Caki2 (cell line): ENCODE measurements around the gene INPP4A. TPM values are rescaled to one million over a fixed set of nuclear protein-coding genes. Genes with fewer than 3 reads are reported as not detected.
"Not testable (repeated sequence)": the region's sequence is repeated elsewhere in the genome, so short reads cannot be mapped to it uniquely, and the experiment has no call there.

Experiments
- DNase-seq: peaks from one replicate; pipeline ENCODE4 v3.0.0-alpha.2; 2015; ENCODE audit warnings: low read depth
- in situ Hi-C: cut with HindIII; loops from 2 replicates; pipeline ENCODE4 v1.10.0; 2016; ENCODE audit warnings: low sequenced_read_pairs, low pct_unique_long_range_greater_than_20kb, mixed read lengths
- total RNA-seq: library from RNA; depleted of rRNA; stranded (reverse); fragments of >200 nt; shearing (Covaris generic); gene quantifications from 2 replicates; pipeline ENCODE4 v1.2.3, GENCODE V29; 2014; ENCODE audit warnings: low replicate concordance

The INPP4A gene
- total RNA-seq, 1 experiment from 2014 or later = 19.0 TPM

DNA sequence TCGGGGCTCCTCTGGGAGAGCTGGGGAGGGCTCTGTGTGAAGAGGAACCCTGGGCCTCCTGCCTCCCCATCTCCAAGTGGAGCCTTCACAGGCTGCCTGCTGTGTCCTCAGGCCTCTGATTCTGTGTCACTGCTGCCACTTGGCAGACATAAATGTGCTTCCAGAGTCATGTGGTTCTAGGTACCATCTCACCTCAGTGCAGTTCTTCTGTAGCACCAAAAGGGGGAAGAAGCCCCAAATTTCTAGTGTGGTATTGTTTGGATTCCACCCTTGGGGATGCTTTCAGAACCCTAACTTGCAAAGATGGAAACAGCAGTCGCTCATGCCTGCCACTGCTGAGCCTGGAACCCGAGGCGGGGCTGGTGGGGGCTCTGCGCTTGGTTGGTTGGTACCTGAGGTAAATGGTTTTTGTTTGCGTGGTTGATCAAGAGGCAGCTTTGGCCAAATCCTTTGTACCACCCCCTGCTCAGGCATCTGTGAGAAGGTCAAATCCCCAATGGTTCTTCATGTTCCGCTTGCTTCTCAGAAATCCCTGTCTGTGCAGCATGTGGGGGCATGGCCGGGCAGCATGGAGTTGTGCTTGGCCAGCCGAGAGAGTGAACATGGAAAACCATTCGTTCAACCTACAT lies 136.1 kb downstream of the INPP4A start:
- DNase-seq = no peak
- in situ Hi-C loops = no loop called here

DNA sequence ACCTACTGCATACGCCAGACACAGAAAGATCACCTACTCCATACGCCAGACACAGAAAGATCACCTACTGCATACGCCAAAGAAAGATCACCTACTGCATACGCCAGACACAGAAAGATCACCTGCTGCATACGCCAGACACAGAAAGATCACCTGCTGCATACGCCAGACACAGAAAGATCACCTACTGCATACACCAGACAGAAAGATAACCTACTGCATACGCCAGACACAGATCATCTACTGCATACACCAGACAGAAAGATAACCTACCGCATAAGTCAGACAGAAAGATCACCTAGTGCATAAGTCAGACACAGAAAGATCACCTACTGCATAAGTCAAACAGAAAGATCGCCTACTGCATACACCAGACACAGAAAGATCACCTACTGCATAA lies 137.9 kb downstream of the INPP4A start:
- in situ Hi-C loops = no loop called here
- no peak for DNase-seq

DNA sequence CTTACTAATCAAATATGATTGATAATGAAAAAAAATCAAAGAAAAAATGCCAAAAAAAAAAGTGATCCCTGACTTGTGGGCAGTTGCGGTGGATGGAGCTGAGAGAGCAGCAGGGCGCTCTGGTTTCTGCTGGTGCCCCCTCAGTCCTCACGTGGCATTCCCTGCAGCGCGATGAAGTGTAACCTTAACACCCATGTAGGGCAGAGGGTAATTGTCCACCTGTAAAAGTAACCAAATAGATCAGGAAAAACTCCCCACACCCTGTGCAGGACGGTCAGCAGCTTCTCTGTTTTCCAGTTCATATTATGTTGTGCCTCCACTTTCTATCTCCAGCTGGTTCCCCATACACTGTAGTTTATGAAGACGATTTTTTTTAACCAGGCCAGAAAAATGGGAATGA lies 138.6 kb downstream of the INPP4A start:
- in situ Hi-C loops = no loop called here
- no peak for DNase-seq

DNA sequence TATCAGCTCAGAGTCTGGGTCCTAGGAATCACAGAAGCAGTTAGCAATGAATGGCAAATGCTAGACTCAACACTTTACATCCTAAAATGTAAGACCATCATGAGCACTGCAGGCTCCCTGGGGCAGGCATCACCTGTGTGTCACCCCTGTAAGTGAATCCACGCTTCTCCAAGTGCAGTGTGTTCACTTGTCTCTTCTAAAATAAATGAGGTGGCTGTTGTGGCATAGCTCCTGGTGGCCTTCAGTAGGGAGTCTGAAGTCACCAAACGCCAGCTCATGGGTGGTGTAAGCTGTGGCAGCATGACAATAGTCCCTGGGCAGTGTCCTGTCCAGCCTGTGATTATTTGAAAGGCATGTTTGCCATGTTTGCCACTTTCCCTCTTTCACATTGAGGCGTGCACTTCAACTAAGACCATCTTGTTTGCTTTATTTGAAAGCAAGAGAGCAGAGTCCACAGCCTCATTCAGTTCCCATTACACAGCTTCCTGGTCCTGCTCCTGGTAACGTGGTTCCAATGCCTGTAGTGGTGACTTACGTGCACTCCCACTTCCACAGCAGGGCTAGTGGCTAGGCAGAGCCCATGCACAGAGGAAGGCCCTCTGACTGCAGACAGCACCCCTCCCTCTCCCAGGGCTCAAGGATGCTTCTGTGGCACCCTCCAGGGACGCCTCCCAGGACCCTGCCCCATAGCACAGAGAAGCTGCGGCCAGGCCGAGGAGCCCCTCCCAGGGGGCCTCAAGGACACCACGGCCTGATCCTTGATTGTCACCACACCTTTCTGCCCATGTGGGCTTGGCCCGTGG lies 139.4 kb downstream of the INPP4A start:
- no peak for DNase-seq
- in situ Hi-C loops = no loop called here

DNA sequence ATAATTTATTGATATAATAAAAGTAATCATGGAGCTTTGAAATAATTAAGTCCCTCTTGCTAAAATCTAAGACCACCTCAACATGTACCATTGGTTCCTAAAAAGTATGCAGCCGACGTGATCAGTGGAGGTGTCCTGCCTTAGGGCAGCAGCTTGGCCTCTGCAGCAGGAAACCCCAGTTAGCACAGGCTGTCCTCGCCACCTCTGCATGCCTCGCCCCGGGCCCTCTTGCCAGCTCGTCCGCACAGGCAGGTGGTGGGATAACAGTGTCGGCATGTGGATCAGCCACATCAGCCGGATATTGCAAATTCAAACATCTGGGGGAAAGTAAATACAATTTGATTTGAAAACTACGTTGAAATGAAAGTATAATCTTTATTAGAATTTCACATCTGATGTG lies 140.7 kb downstream of the INPP4A start:
- in situ Hi-C loops = no loop called here

DNA sequence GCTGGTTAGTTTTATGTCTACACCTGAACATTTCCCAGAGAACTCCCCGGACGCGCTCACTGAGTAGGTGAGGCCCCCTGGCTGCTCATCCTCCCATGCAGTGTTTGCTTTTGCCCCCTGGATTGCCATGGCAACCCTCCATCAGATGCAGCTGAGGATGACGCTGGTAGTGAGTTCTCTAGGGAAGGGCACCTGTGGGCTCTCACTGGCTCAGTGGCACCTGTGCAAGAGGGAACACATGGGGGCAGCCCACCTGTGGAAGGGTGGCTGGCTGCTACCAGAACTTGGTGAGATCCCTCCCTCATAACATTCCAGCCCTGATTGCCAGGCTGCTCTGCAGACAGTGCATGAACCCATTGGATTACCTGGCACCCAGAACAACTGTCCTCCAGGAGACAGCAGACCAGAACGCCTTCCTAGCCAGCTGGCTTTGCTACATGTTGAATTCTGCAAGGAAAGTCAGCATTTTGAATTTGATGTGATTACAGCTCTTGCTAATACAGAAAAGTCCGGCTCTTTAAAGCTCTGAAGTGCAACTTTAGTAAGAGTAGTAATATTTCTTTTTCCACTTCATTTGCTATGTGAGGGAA lies 142.0 kb downstream of the INPP4A start:
- in situ Hi-C loops = no loop called here
- no peak for DNase-seq

More for the DNA sequence above, 140.7 kb downstream of the INPP4A start:
- DNase-seq = no peak

DNA sequence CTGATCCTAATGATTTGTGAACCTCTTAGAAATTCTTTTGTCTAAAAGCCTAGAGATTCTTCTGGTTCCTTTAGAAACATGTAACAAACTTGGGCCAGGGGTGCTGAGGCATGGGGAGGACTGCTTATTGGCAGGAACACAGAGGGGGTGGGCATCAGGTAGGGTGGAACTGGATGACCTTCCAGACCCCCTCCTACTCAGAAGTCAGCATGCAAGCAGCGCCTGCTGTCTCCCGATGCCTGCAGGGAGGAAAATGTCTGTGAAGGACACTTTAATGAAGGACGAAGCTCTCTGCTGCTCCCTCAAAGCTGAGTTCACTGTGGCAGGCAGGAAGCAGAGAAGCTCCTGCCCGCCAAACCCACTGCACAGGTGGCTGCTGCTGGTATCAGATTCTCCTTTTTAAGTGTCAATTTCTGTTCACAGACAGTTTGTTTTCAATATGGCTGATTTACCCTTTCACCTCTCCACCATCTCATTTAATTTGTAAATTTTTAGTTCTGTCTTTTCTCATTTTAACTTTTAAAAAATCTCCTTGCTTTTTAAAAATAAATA lies 144.3 kb downstream of the INPP4A start:
- in situ Hi-C loops = no loop called here
- no peak for DNase-seq

DNA sequence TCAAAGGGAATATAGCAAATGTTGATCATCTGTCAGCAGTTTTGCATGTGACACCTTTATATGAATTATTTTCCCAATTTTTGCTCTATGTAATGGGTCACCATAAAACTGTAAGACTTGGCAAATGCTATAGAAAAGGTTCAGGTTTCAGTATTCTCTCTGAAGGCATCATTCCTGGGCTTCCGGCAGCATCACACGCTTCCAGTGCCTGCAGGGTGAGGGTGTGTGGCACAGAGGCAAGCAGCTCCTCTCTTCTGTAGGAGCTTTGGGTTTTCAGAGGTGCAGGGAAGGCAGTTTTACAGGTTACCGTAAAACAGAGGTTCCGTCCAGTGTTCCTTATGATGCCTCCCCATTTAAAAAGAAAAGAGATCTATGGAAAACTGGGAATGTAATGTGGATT lies 144.8 kb downstream of the INPP4A start:
- in situ Hi-C loops = no loop called here
- no peak for DNase-seq

DNA sequence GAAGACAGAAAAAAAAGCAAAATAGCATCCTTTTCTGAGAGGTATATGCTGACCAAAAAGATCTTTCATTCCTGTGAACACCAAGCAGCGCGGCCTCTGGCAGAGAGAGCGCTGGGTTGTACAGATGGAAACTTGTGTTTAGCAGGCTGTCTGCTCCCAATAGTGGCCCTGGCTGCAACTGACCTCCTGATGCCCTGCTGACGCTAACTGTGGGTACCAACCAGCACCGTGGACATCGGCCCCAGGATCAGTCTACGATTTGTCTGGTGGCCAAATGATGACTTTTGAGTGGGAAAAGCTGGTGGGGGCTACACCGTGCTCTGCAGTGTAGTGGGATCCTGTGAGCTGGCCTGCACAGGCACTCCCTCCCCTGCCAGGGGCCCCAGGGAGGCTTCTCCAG lies 147.9 kb downstream of the INPP4A start:
- in situ Hi-C loops = no loop called here
- no peak for DNase-seq

DNA sequence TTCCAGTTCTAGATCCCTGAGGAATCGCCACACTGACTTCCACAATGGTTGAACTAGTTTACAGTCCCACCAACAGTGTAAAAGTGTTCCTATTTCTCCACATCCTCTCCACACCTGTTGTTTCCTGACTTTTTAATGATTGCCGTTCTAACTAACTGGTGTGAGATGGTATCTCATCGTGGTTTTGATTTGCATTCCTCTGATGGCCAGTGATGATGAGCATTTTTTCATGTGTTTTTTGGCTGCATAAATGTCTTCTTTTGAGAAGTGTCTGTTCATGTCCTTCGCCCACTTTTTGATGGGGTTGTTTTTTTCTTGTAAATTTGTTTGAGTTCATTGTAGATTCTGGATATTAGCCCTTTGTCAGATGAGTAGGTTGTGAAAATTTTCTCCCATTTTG lies 150.0 kb downstream of the INPP4A start:
- in situ Hi-C loops = not testable (repeated sequence)

DNA sequence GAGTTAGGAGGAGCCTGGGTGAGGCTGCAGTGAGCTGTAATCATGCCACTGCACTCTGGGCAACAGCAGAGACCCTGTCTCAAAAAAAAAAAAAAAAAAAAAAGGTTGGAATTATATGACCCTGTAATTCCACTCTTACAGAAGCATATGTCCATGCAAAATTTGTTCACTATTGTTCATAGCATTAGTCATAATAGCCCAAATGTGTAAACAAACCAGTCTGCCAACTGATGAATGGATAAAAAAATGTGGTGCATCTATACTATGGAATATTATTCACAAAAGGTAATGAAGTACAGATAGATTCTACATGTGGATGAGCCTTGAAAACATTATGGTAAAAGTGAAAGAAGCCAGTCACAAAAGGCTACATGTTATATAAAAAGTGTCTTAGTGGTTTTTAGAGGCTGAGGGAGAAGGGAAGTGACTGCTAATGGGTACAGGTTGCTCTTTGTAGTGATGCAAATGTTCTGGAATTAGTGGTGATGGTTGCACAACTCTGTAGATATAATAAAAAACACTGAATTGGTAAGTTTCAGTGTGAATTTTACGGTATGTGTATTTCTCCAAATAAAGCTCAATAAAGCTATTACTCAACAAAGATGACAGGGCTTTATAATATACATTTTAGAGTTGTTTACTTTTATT lies 154.2 kb downstream of the INPP4A start:
- in situ Hi-C loops = no loop called here
- no peak for DNase-seq

More for the DNA sequence above, 150.0 kb downstream of the INPP4A start:
- DNase-seq = not testable (repeated sequence)

DNA sequence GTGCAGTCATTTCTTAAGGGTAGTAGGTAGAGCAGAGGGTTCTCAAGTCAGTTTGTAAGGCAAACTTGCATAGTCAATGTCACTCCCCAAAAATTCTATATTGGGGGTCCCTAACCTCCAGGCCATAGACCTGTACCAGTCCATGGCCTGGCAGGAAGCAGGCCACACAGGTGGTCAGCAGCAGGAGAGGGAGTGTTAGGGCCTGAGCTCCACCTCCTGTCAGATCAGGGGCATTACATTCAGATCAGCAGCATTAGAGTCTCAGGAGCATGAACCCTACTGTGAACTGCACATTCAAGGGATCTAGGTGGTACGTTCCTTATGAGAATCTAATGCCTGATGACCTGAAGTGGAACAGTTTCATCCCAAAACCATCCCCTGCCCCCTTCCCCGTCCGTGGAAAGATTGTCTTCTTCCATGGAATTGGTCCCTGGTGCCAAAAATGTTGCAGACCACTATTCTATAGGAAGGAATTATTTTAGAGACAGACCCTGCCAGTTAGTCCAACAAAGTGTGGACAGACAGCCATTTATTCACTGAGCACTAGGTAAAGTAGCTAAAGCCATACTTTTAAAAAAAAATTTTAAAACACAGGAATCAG lies 157.0 kb downstream of the INPP4A start:
- in situ Hi-C loops = loop anchor here (25.0 kb wide), 1 partner anchor 461 kb away; no protein-coding TSS in a partner anchor
- peak; percentile 49 for DNase-seq

DNA sequence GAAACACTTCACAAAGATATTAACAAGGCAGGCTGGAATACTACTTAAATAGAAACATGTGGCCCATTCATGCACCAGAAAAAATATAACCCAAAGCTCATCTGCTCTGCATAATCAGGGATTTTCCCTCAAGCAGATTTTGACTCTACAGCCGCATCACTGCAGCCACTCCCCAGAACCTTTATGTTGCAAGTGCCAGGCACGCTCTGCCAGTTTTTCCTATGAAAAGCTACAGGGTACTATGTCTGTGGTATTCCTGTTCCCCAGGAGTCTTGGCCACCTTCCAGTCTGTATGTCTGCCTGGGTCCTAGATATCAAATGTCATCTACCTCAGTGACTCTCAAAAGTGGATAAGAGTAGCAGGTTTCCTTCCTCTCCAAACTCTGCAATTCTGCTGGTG lies 159.9 kb downstream of the INPP4A start:
- in situ Hi-C loops = loop anchor here (25.0 kb wide), 1 partner anchor 458 kb away; no protein-coding TSS in a partner anchor
- DNase-seq = no peak

DNA sequence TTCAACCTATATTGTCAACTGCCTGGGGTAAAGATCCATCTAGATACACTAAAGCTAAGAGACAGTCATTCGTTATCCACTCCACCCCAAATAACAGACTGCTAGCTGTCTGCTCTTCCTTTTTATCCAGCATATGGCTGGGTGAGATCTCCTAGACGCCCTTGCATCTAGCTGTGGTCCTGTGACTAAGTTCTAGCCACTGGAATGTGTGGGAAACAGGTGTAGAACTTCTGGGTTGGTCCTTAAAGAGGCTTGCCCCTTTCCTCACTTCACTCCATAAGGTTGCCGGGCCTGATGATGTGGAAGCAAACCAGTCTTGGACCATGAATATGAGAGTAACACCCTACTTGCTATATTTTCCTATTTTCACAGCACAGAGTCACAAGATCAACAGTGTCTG lies 160.4 kb downstream of the INPP4A start:
- in situ Hi-C loops = loop anchor here (25.0 kb wide), 1 partner anchor 457 kb away; no protein-coding TSS in a partner anchor

DNA sequence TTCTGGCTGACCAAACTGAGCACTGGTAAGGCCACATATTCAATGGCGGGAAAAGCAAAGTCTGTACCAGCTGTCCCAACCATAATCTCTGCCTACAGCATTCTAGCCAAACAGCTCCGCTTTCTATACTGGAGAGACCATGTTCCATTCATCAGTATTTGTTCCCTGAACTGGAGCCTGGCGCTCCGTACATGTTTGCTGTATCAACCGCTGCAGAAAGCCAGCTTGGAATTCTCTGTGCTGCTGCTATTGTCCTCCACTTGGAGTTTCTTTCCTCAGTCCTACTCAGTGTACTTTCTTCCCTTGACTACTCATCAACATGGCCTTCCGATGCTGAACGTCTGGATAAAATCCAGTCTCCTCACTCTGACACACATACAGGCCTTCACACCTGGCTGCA lies 161.8 kb downstream of the INPP4A start:
- in situ Hi-C loops = loop anchor here (25.0 kb wide), 1 partner anchor 456 kb away; no protein-coding TSS in a partner anchor
- no peak for DNase-seq

More for the DNA sequence above, 160.4 kb downstream of the INPP4A start:
- DNase-seq = no peak

DNA sequence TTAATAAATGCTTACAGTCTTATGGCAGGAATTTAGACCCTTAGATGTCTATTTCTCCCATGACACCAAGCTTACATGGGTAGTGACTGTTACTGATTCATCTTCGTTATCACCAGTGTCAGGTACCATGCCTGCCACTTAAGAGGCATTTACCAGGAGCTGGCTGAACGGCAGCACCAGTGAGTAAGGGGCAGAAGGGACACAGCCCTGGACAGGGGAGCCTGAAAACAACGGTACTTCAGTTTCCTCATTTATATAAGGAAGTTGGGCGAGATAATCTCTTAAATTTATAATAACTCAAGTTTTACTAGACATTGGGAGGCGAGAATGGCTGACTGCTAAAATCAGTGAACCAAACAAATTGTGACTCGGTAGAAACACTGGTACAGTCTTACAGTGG lies 162.4 kb downstream of the INPP4A start:
- in situ Hi-C loops = loop anchor here (25.0 kb wide), 1 partner anchor 455 kb away; no protein-coding TSS in a partner anchor

DNA sequence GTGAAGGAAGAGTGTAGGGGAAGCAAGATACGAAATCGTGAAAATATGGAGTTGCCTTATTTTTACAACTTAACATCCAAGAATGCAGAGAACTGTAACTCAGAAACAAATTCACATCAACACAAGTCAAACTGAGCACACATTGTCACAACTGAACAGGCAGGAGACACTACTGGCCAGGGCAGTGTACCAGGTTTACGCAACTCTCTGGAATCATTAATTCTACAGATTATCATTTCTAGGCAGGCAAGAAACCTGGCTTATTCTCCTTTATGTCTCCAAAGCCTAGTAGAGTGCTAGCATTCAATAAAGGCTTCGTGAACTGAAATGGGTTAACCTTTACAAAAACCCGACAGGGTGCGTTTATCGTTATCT lies 163.1 kb downstream of the INPP4A start:
- in situ Hi-C loops = loop anchor here (25.0 kb wide), 1 partner anchor 455 kb away; no protein-coding TSS in a partner anchor
- no peak for DNase-seq

More for the DNA sequence above, 162.4 kb downstream of the INPP4A start:
- DNase-seq = no peak
